ENCODE results near the gene PLK5. TPM values are rescaled to one million over a fixed set of nuclear protein-coding genes. Genes with fewer than 3 reads are reported as not detected.

PLK5 gene
- total and polyA plus RNA-seq, 2 experiments from 2014 or later = 0.97 to 1.2 TPM

- Histone ChIP-seq H3K4me1 (ENCODE audit: insufficient read depth) (no peaks in the 10 kb centered on the region), H3K79me2 (replicated peaks; ENCODE audit: insufficient read depth) (no peaks in the 10 kb centered on the region), H3K27me3 (ENCODE audit: insufficient read depth) (no peaks in the 10 kb centered on the region), H2AFZ (no peak overlapping the region), H3K36me3 (ENCODE audit: insufficient read depth) (no peaks in the 10 kb centered on the region), H3K9me2 (ENCODE audit: insufficient read depth) (no peaks in the 10 kb centered on the region), H3K4me3 (no peak overlapping the region), H3F3A (replicated peaks; ENCODE audit: low read depth) (0 out of 2 replicates have a peak, but pooled peaks cover 5% of the 10 kb centered on the region), H4K20me1 (replicated peaks; ENCODE audit: insufficient read depth) (no peaks in the 10 kb centered on the region), H3K27ac (ENCODE audit: low read depth) (no peak overlapping the region), H3K4me2 (no peak overlapping the region)
- peaks cover 8% of the 10 kb centered on the region for H3K27me3 Mint-ChIP-seq (ENCODE audit: insufficient read depth, low read depth, poor library complexity)
- DNase-seq (ENCODE audit: low spot score) (no peak), ATAC-seq (no peak)
- no peaks in the 10 kb centered on the region; the same call in 2 of the 3 replicates for H3K9me3 Mint-ChIP-seq
- H3K36me3 Mint-ChIP-seq (ENCODE audit: low read depth) = no peaks in the 10 kb centered on the region; the same call in 1 of the 3 replicates
- H3K27ac Mint-ChIP-seq = no peak overlapping the region
- no peak for TF ChIP-seq ZNF114 (CRISPR knock-in tag; IDR thresholded peaks at IDR 0.05)
- TF ChIP-seq, protein P1, sequence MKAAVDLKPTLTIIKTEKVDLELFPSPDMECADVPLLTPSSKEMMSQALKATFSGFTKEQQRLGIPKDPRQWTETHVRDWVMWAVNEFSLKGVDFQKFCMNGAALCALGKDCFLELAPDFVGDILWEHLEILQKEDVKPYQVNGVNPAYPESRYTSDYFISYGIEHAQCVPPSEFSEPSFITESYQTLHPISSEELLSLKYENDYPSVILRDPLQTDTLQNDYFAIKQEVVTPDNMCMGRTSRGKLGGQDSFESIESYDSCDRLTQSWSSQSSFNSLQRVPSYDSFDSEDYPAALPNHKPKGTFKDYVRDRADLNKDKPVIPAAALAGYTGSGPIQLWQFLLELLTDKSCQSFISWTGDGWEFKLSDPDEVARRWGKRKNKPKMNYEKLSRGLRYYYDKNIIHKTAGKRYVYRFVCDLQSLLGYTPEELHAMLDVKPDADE (IDR thresholded peaks at IDR 0.05) = no peak
- no peak for TF ChIP-seq EZH2phosphoT487 (IDR thresholded peaks at IDR 0.05; ENCODE audit: unreplicated experiment)
- TF ChIP-seq POLR2AphosphoS5 (IDR thresholded peaks at IDR 0.05; ENCODE audit: low read depth) = no peak
- no peak for TF ChIP-seq JUNB (IDR thresholded peaks at IDR 0.05; ENCODE audit: unreplicated experiment)
- TF ChIP-seq ZNF462 (CRISPR knock-in tag; IDR thresholded peaks at IDR 0.05) = no peak
- no peak for TF ChIP-seq STAT1 (IDR thresholded peaks at IDR 0.05; ENCODE audit: unreplicated experiment)
- TF ChIP-seq EZH2 (IDR thresholded peaks at IDR 0.05; ENCODE audit: low read depth, unreplicated experiment) = no peak
- TF ChIP-seq, protein P2, sequence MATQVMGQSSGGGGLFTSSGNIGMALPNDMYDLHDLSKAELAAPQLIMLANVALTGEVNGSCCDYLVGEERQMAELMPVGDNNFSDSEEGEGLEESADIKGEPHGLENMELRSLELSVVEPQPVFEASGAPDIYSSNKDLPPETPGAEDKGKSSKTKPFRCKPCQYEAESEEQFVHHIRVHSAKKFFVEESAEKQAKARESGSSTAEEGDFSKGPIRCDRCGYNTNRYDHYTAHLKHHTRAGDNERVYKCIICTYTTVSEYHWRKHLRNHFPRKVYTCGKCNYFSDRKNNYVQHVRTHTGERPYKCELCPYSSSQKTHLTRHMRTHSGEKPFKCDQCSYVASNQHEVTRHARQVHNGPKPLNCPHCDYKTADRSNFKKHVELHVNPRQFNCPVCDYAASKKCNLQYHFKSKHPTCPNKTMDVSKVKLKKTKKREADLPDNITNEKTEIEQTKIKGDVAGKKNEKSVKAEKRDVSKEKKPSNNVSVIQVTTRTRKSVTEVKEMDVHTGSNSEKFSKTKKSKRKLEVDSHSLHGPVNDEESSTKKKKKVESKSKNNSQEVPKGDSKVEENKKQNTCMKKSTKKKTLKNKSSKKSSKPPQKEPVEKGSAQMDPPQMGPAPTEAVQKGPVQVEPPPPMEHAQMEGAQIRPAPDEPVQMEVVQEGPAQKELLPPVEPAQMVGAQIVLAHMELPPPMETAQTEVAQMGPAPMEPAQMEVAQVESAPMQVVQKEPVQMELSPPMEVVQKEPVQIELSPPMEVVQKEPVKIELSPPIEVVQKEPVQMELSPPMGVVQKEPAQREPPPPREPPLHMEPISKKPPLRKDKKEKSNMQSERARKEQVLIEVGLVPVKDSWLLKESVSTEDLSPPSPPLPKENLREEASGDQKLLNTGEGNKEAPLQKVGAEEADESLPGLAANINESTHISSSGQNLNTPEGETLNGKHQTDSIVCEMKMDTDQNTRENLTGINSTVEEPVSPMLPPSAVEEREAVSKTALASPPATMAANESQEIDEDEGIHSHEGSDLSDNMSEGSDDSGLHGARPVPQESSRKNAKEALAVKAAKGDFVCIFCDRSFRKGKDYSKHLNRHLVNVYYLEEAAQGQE (IDR thresholded peaks at IDR 0.05; ENCODE audit: unreplicated experiment) = no peak
- no peak for TF ChIP-seq ZNF331 (CRISPR knock-in tag; IDR thresholded peaks at IDR 0.05; ENCODE audit: low read depth)
- no peak for TF ChIP-seq CREB1 (CRISPR knock-in tag; IDR thresholded peaks at IDR 0.05; ENCODE audit: low read depth)
- no peak for TF ChIP-seq CTCF (conservative IDR thresholded peaks at IDR 0.05; ENCODE audit: low read depth in 2 of 2)
- no peak for TF ChIP-seq NANOG (IDR thresholded peaks at IDR 0.05; ENCODE audit: borderline replicate concordance)
- no peak overlapping the region for H3K4me3 Mint-ChIP-seq
- no peaks in the 10 kb centered on the region; the same call in 2 of the 3 replicates for H3K4me1 Mint-ChIP-seq
Measured at GRCh38 chr19:1483979-1484428, 39.9 kb upstream of the PLK5 start.

Data from GM23338 (cell line).